Tibial nerve (tissue), 4 donors: ENCODE results near the gene MED23. TPM values are rescaled to one million over a fixed set of nuclear protein-coding genes. Genes with fewer than 3 reads are reported as not detected.

Experiments used
- DNase-seq, 2 donors: peaks; one replicate each; pipeline ENCODE4 v3.0.0-alpha.2; 2019; ENCODE audit warnings: low spot score in 2 of 2
- H3K27ac ChIP-seq, 4 donors: fragments of 200-600 bp; sonication (generic) in 3 of 4; one replicate each; pipeline ENCODE4 v1.5.1; 2017 to 2019; ENCODE audit warnings: mild to moderate bottlenecking in 1 of 4
- H3K27me3 ChIP-seq, 2 donors: fragments of 200-600 bp; sonication (generic) in 1 of 2; one replicate each; pipeline versions ENCODE4 v1.5.1 to v1.6.0; 2017 to 2019
- H3K36me3 ChIP-seq, 3 donors: fragments of 200-600 bp; sonication (generic); one replicate each; pipeline ENCODE4 v1.5.1; 2018 to 2019
- H3K4me1 ChIP-seq, 4 donors: fragments of 200-600 bp; sonication (generic) in 3 of 4; one replicate each; pipeline ENCODE4 v1.5.1; 2017 to 2019
- H3K4me3 ChIP-seq, 4 donors: fragments of 200-600 bp; sonication (generic) in 3 of 4; one replicate each; pipeline ENCODE4 v1.5.1; 2017 to 2019; ENCODE audit warnings: mild to moderate bottlenecking in 1 of 4, moderate library complexity in 1 of 4
- H3K9me3 ChIP-seq, 4 donors: fragments of 200-600 bp; sonication (generic) in 3 of 4; one replicate each; pipeline ENCODE4 v1.5.1; 2017 to 2019
- CTCF ChIP-seq, 5 experiments: fragments of 200-600 bp in 3 of 5; fragments of 450-650 bp in 2 of 5; sonication (generic) in 3 of 5; IDR thresholded peaks; one replicate each; pipeline ENCODE4 v1.5.1; 2016 to 2019; ENCODE audit warnings: antibody characterized with exemption in 5 of 5, mild to moderate bottlenecking in 3 of 5, moderate library complexity in 2 of 5
- EP300 ChIP-seq, 2 donors: sonication (generic); formaldehyde crosslinking; IDR thresholded peaks; one replicate each; pipeline ENCODE4 v1.6.1; 2017; ENCODE audit warnings: antibody characterized with exemption in 2 of 2, mild to moderate bottlenecking in 1 of 2
- POLR2A ChIP-seq, 2 donors: fragments of 450-650 bp; IDR thresholded peaks; one replicate each; pipeline ENCODE4 v1.6.1; 2017; ENCODE audit warnings: antibody characterized with exemption in 2 of 2, mild to moderate bottlenecking in 2 of 2, moderate library complexity in 2 of 2
- WGBS, 2 donors: methylation state at CpG; one replicate each; pipeline ENCODE4 v1.1.5; 2018; 5-methylcytosine and 5-hydroxymethylcytosine counted together
- total RNA-seq, 4 donors: library from RNA; depleted of rRNA; stranded (reverse); fragments of >200 nt; gene quantifications; one replicate each; pipeline ENCODE4 v1.1.0, GENCODE V29; 2016

The MED23 gene
- total RNA-seq, 4 donors from 2014 or later: 27.3 to 36.5 (median 29.0) TPM

GRCh38 chr6:131613296-131613925, 14.6 kb downstream of the MED23 start:
- Histone ChIP-seq H3K4me1 (no peaks in the 10 kb centered on the region), H3K36me3 (peaks cover 0 to 83% (median 11%) of the 10 kb centered on the region in 3 donors), H3K4me3 (no peak overlapping the region), H3K27me3 (no peaks in the 10 kb centered on the region), H3K27ac (no peak overlapping the region), H3K9me3 (no peaks in the 10 kb centered on the region)
- 90% methylated on average over 5 of the region's 5 CpGs for WGBS, 2 donors
- DNase-seq: no peak
- no peak for TF ChIP-seq CTCF (IDR thresholded peaks at IDR 0.05)
- TF ChIP-seq EP300 (IDR thresholded peaks at IDR 0.05): no peak
- no peak for TF ChIP-seq POLR2A (IDR thresholded peaks at IDR 0.05)

- no peaks in the 10 kb centered on the region for H3K9me3 ChIP-seq
- H3K4me1 ChIP-seq: no peaks in the 10 kb centered on the region
- H3K27me3 ChIP-seq: no peaks in the 10 kb centered on the region
- H3K4me3 ChIP-seq: no peak overlapping the region
- WGBS, 2 donors: 56 to 67% methylated on average over 1 of the region's 1 CpG
- H3K27ac ChIP-seq: no peak overlapping the region
- TF ChIP-seq EP300 (IDR thresholded peaks at IDR 0.05): no peak
- no peak for TF ChIP-seq CTCF (IDR thresholded peaks at IDR 0.05)
- TF ChIP-seq POLR2A (IDR thresholded peaks at IDR 0.05): no peak
- DNase-seq: no peak
- H3K36me3 ChIP-seq: peaks cover 3 to 99% (median 18%) of the 10 kb centered on the region in 3 donors
Measured at GRCh38 chr6:131602781-131603312, 25.2 kb downstream of the MED23 start.

- TF ChIP-seq POLR2A (IDR thresholded peaks at IDR 0.05) (no peak), EP300 (IDR thresholded peaks at IDR 0.05) (no peak), CTCF (IDR thresholded peaks at IDR 0.05) (no peak)
- Histone ChIP-seq H3K9me3 (no peaks in the 10 kb centered on the region), H3K36me3 (peaks cover 3 to 98% (median 9%) of the 10 kb centered on the region in 3 donors), H3K4me3 (no peak overlapping the region), H3K4me1 (no peaks in the 10 kb centered on the region), H3K27me3 (no peaks in the 10 kb centered on the region), H3K27ac (no peak overlapping the region)
- DNase-seq: no peak
- 67 to 71% methylated on average over 4 of the region's 4 CpGs for WGBS, 2 donors
Measured at GRCh38 chr6:131600716-131601115, 27.3 kb downstream of the MED23 start.

DNA sequence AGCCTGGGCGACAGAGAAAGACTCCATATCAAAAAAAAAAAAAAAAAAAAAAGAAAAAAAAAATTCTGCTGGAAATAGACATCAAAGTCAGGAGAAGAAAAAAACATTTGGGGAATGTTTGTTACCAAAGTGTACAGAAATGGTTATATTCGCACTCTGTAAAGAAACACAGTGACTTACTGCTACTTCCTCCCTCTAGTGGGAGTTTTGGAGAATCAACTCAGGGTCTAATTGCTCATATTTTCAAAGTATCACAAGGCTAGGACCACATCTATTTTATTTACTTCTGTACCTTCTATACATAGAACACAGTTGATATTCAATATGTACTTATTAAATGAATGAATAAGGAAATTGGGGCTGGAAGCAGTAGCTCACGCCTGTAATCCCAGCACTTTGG, 30.6 kb downstream of the MED23 start:
- TF ChIP-seq POLR2A (IDR thresholded peaks at IDR 0.05): no peak
- no peak for TF ChIP-seq EP300 (IDR thresholded peaks at IDR 0.05)
- no peak for TF ChIP-seq CTCF (IDR thresholded peaks at IDR 0.05)
- Histone ChIP-seq H3K4me1 (no peaks in the 10 kb centered on the region), H3K4me3 (no peak overlapping the region), H3K36me3 (peaks cover 3 to 99% (median 17%) of the 10 kb centered on the region in 3 donors), H3K9me3 (no peaks in the 10 kb centered on the region), H3K27ac (no peak overlapping the region), H3K27me3 (no peaks in the 10 kb centered on the region)
- 94 to 96% methylated on average over 3 of the region's 3 CpGs for WGBS, 2 donors
- no peak for DNase-seq

GRCh38 chr6:131594074-131594473, 34.0 kb downstream of the MED23 start:
- TF ChIP-seq POLR2A (IDR thresholded peaks at IDR 0.05) (no peak), EP300 (IDR thresholded peaks at IDR 0.05) (no peak), CTCF (IDR thresholded peaks at IDR 0.05) (no peak)
- no peak overlapping the region for H3K27ac ChIP-seq
- 93 to 94% methylated on average over 11 of the region's 11 CpGs for WGBS, 2 donors
- no peak overlapping the region for H3K4me3 ChIP-seq
- H3K27me3 ChIP-seq: no peaks in the 10 kb centered on the region
- H3K9me3 ChIP-seq: no peaks in the 10 kb centered on the region
- peaks cover 3 to 98% (median 31%) of the 10 kb centered on the region in 3 donors for H3K36me3 ChIP-seq
- no peaks in the 10 kb centered on the region for H3K4me1 ChIP-seq
- DNase-seq: no peak
